Gastroesophageal sphincter (tissue), 3 donors: ENCODE data around the gene ATP11B.

Experiments used
- CTCF ChIP-seq, 4 experiments: fragments of 200-600 bp in 2 of 4; fragments of 450-650 bp in 2 of 4; sonication (generic) in 1 of 4; IDR thresholded peaks; one replicate each; pipeline ENCODE4 v1.5.1; 2017 to 2019; ENCODE audit warnings: antibody characterized with exemption in 4 of 4, mild to moderate bottlenecking in 2 of 4, moderate library complexity in 2 of 4
- EP300 ChIP-seq: sonication (generic); formaldehyde crosslinking; IDR thresholded peaks from one replicate; pipeline ENCODE4 v1.6.1; 2017; ENCODE audit warnings: antibody characterized with exemption, mild to moderate bottlenecking
- POLR2A ChIP-seq, 2 donors: fragments of 450-650 bp; IDR thresholded peaks; one replicate each; pipeline ENCODE4 v1.6.1; 2017; ENCODE audit warnings: antibody characterized with exemption in 2 of 2, mild to moderate bottlenecking in 2 of 2, moderate library complexity in 1 of 2
- POLR2AphosphoS5 ChIP-seq: sonication (generic); formaldehyde crosslinking; IDR thresholded peaks from one replicate; pipeline ENCODE4 v1.6.1; 2017; ENCODE audit warnings: antibody characterized with exemption

DNA sequence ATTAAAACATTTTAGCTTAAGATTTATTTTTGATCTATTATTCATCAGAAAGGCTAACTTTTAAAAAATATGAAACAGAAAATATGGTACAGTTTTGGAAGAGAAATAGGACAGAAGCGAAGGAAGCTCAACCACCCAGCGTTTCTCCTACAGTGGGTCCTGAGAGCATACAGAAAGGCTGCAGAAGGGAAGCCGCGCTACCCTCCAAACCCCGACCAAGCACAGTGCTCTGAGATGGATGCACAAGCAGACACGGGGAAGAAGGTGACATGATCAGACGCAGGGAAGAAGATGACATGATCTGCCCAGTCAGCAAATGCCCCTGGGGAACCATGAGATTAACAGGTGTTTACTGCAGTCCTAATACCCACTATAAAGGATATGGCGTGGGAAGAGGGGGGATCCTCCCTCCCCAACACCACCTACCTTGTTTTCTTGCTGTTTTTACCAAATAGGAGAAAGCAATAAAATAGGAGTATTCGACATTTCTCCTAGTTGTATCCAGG is 172.6 kb downstream of the ATP11B start:
- TF ChIP-seq EP300, result no peak
- TF ChIP-seq CTCF (IDR thresholded peaks at IDR 0.05), result no peak
- no peak for TF ChIP-seq POLR2A (IDR thresholded peaks at IDR 0.05)
- TF ChIP-seq POLR2AphosphoS5, result no peak
